Cardiac muscle cell (in vitro differentiated cells and primary cell): Measurements from ENCODE around the gene CSTB. TPM values are rescaled to one million over a fixed set of nuclear protein-coding genes. Genes with fewer than 3 reads are reported as not detected.

ENCODE experiments used
- DNase-seq, 2 donors: peaks; one replicate each; pipeline versions ENCODE4 v3.0.0 to v3.0.0-alpha.2; 2010 to 2017; ENCODE audit warnings: low read depth in 1 of 2, low spot score in 1 of 2
- H3K27ac ChIP-seq: fragments of 200-600 bp; sonication (generic); 2 replicates; pipeline ENCODE4 v1.5.1; 2016
- H3K27me3 ChIP-seq: fragments of 200-600 bp; sonication (generic); 2 replicates; pipeline ENCODE4 v1.6.0; 2016; ENCODE audit warnings: control low read depth
- H3K36me3 ChIP-seq: fragments of 200-600 bp; sonication (generic); 2 replicates; pipeline ENCODE4 v1.5.1; 2016; ENCODE audit warnings: control low read depth
- H3K4me1 ChIP-seq: fragments of 200-600 bp; sonication (generic); 2 replicates; pipeline ENCODE4 v1.8.1; 2017; ENCODE audit warnings: low read depth, mild to moderate bottlenecking, mixed run types
- H3K4me3 ChIP-seq: fragments of 200-600 bp; sonication (generic); 2 replicates; pipeline ENCODE4 v1.5.1; 2016; ENCODE audit warnings: mild to moderate bottlenecking
- H3K9me3 ChIP-seq: fragments of 200-600 bp; sonication (generic); 2 replicates; pipeline ENCODE4 v1.5.1; 2017; ENCODE audit warnings: low read depth, mild to moderate bottlenecking, control low read depth
- CTCF ChIP-seq: IDR thresholded peaks from 2 replicates; pipeline ENCODE4 v1.5.1; 2012; ENCODE audit warnings: low read depth, mild to moderate bottlenecking, low read length
- polyA plus RNA-seq: library from polyadenylated mRNA; unstranded; fragments of >200 nt; fragmentation: Nextera tagmentation; extraction: Ambion mirVana; gene quantifications from 2 replicates; pipeline ENCODE4 v1.2.1, GENCODE V29; 2016
- total RNA-seq: library from RNA; depleted of rRNA; stranded (reverse); fragments of >200 nt; gene quantifications from 2 replicates; pipeline ENCODE4 v1.2.3, GENCODE V29; 2016

CSTB gene
- total and polyA plus RNA-seq, 2 experiments from 2014 or later = 9.8 to 83.3 TPM

GRCh38 chr21:43733529-43734071 lies 42.5 kb downstream of the CSTB start:
- no peaks in the 10 kb centered on the region for H3K9me3 ChIP-seq
- DNase-seq = peak in 1 of 2 donors; percentile 64
- H3K27ac ChIP-seq = no peak overlapping the region
- no peaks in the 10 kb centered on the region for H3K36me3 ChIP-seq
- no peak overlapping the region for H3K4me3 ChIP-seq
- peaks cover 13% of the 10 kb centered on the region for H3K4me1 ChIP-seq
- TF ChIP-seq CTCF = no peak
- H3K27me3 ChIP-seq = no peaks in the 10 kb centered on the region

- no peak for TF ChIP-seq CTCF
- H3K4me1 ChIP-seq = peaks cover 10% of the 10 kb centered on the region
- no peaks in the 10 kb centered on the region for H3K9me3 ChIP-seq
- H3K36me3 ChIP-seq = no peaks in the 10 kb centered on the region
- DNase-seq = no peak
- no peak overlapping the region for H3K4me3 ChIP-seq
- no peak overlapping the region for H3K27ac ChIP-seq
- no peaks in the 10 kb centered on the region for H3K27me3 ChIP-seq
Observed at GRCh38 chr21:43733060-43733459, 43.0 kb downstream of the CSTB start.

- H3K4me1 ChIP-seq = peaks cover 9% of the 10 kb centered on the region
- H3K36me3 ChIP-seq = no peaks in the 10 kb centered on the region
- no peak overlapping the region for H3K27ac ChIP-seq
- no peaks in the 10 kb centered on the region for H3K27me3 ChIP-seq
- no peaks in the 10 kb centered on the region for H3K9me3 ChIP-seq
- DNase-seq = peak in 1 of 2 donors; percentile 78
- TF ChIP-seq CTCF = no peak
- H3K4me3 ChIP-seq = no peak overlapping the region
Observed at GRCh38 chr21:43731891-43732711, 44.0 kb downstream of the CSTB start.

GRCh38 chr21:43731476-43731875 lies 44.6 kb downstream of the CSTB start:
- Histone ChIP-seq H3K27ac (no peak overlapping the region), H3K4me1 (peaks cover 9% of the 10 kb centered on the region), H3K36me3 (no peaks in the 10 kb centered on the region), H3K4me3 (no peak overlapping the region), H3K9me3 (no peaks in the 10 kb centered on the region), H3K27me3 (no peaks in the 10 kb centered on the region)
- DNase-seq = no peak
- TF ChIP-seq CTCF = no peak

- Histone ChIP-seq H3K4me3 (peak overlapping the region; percentile 41), H3K27me3 (no peaks in the 10 kb centered on the region), H3K27ac (peak overlapping the region; percentile 87), H3K9me3 (no peaks in the 10 kb centered on the region), H3K4me1 (no peaks in the 10 kb centered on the region), H3K36me3 (no peaks in the 10 kb centered on the region)
- peak; percentile 87 to 100 for DNase-seq
- peak; percentile 20 for TF ChIP-seq CTCF
Observed at GRCh38 chr21:43728467-43729390, 47.4 kb downstream of the CSTB start.
